ENCODE measurements around the gene TRPM3.

TRPM3 gene

DNA sequence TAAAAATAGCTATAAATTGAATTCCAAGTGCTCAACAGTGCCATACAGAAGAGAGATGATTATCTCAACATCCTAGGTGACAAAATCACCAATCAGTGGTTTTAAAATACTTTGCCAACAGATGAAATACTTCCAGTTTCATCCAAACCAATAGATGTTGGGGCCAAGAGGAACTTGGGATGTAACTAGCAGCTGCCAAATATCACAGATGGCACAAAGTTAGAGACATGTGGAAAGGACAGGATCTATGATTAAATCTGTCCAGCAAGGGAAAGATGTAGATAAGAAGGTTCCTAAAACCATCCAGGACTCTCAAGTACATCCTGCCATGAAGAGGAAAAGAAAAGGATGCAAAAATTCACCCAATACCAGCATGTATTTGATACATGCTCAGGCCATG is 23.8 kb downstream of the TRPM3 start:
- Histone ChIP-seq H3K27ac (ENCODE audit: low read length) (no peak overlapping the region), H3K9me3 (ENCODE audit: control insufficient read depth in 1 of 2, low read length in 2 of 2) (no peaks in the 10 kb centered on the region), H3K36me3 (ENCODE audit: control insufficient read depth in 1 of 2, insufficient read depth in 2 of 2, low read length in 2 of 2) (no peaks in the 10 kb centered on the region), H3K4me1 (ENCODE audit: control insufficient read depth in 1 of 2, insufficient read depth in 2 of 2, low read length in 2 of 2) (no peaks in the 10 kb centered on the region), H3K4me3 (ENCODE audit: low read depth in 1 of 2, low read length in 2 of 2) (no peak overlapping the region), H3K27me3 (ENCODE audit: low read depth, low read length) (no peaks in the 10 kb centered on the region)

DNA sequence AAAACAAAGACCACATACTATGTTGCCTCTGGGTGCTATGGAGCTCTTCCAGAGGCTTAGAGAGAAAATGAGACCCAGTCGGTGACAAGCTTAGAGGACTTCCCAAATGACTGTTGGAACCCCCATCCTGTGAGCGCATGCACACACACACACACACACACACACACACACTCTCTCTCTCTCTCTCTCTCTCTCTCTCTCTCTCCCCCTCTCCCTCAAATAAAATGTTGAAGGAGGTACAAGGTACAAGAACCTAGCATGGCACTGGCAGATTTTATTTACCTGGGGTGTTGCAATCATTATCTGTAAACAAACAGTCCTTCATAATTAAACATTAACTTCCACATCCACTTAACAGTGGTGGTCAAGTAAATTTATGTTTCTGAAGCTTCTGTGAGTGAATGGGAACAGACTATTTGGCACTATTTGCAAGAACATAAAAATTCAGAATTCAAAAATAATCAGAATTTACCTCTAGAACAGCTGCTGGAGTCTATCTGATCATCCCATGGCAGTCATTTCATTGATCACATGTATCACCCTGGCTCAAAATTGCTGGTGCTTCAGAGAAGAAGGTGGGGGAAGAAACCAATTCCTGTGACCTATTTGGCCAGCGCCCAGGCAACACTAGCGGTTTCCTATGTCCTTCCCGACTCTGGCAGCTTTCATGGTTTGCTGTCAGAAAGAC is 24.9 kb downstream of the TRPM3 start:
- no peak overlapping the region for H3K4me3 ChIP-seq (ENCODE audit: low read depth in 1 of 2, low read length in 2 of 2)
- H3K27ac ChIP-seq (ENCODE audit: low read length) = no peak overlapping the region
- H3K9me3 ChIP-seq (ENCODE audit: control insufficient read depth in 1 of 2, low read length in 2 of 2) = no peaks in the 10 kb centered on the region

DNA sequence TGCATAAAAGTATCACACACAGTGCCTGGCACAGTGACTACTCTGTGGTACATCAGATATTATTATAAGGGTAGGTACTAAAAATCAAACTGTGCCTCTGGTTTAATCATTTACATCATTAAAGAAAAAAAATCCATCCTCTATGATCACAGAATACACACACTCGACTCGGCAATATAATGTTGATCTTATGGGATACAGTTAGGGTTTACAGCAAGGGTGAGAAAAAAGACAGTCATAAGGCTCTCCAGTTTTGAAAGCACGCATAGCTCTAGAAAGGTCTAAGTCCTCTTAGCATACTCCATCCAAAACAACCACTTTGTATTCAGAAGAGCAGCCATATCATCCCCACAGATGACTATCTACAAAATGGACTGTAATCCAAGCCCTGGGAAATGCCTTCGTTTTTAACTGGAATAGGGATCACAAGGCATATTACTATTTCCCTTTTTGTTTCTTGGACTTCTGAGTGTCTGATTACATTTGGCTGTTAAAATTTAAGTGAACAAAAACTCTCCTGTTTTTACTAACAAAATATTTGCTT is 26.6 kb downstream of the TRPM3 start:
- Histone ChIP-seq H3K27me3 (ENCODE audit: low read depth, low read length) (no peaks in the 10 kb centered on the region), H3K9me3 (ENCODE audit: control insufficient read depth in 1 of 2, low read length in 2 of 2) (no peaks in the 10 kb centered on the region), H3K4me3 (ENCODE audit: low read depth in 1 of 2, low read length in 2 of 2) (no peak overlapping the region), H3K4me1 (ENCODE audit: control insufficient read depth in 1 of 2, insufficient read depth in 2 of 2, low read length in 2 of 2) (no peaks in the 10 kb centered on the region), H3K27ac (ENCODE audit: low read length) (no peak overlapping the region), H3K36me3 (ENCODE audit: control insufficient read depth in 1 of 2, insufficient read depth in 2 of 2, low read length in 2 of 2) (no peaks in the 10 kb centered on the region)

More for the DNA sequence above, 24.9 kb downstream of the TRPM3 start:
- Histone ChIP-seq H3K27me3 (ENCODE audit: low read depth, low read length) (no peaks in the 10 kb centered on the region), H3K4me1 (ENCODE audit: control insufficient read depth in 1 of 2, insufficient read depth in 2 of 2, low read length in 2 of 2) (no peaks in the 10 kb centered on the region), H3K36me3 (ENCODE audit: control insufficient read depth in 1 of 2, insufficient read depth in 2 of 2, low read length in 2 of 2) (no peaks in the 10 kb centered on the region)

GRCh38 chr9:71090896-71091295 is 30.5 kb downstream of the TRPM3 start:
- no peak overlapping the region for H3K27ac ChIP-seq (ENCODE audit: low read length)
- no peak overlapping the region for H3K4me3 ChIP-seq (ENCODE audit: low read depth in 1 of 2, low read length in 2 of 2)
- no peaks in the 10 kb centered on the region for H3K4me1 ChIP-seq (ENCODE audit: control insufficient read depth in 1 of 2, insufficient read depth in 2 of 2, low read length in 2 of 2)
- H3K9me3 ChIP-seq (ENCODE audit: control insufficient read depth in 1 of 2, low read length in 2 of 2) = no peaks in the 10 kb centered on the region
- no peaks in the 10 kb centered on the region for H3K27me3 ChIP-seq (ENCODE audit: low read depth, low read length)
- no peaks in the 10 kb centered on the region for H3K36me3 ChIP-seq (ENCODE audit: control insufficient read depth in 1 of 2, insufficient read depth in 2 of 2, low read length in 2 of 2)

GRCh38 chr9:71079451-71079850 is 42.0 kb downstream of the TRPM3 start:
- Histone ChIP-seq H3K27ac (ENCODE audit: low read length) (no peak overlapping the region), H3K4me3 (ENCODE audit: low read depth in 1 of 2, low read length in 2 of 2) (no peak overlapping the region), H3K36me3 (ENCODE audit: control insufficient read depth in 1 of 2, insufficient read depth in 2 of 2, low read length in 2 of 2) (no peaks in the 10 kb centered on the region), H3K9me3 (ENCODE audit: control insufficient read depth in 1 of 2, low read length in 2 of 2) (no peaks in the 10 kb centered on the region), H3K4me1 (ENCODE audit: control insufficient read depth in 1 of 2, insufficient read depth in 2 of 2, low read length in 2 of 2) (no peaks in the 10 kb centered on the region), H3K27me3 (ENCODE audit: low read depth, low read length) (no peaks in the 10 kb centered on the region)

GRCh38 chr9:71076096-71076495 is 45.3 kb downstream of the TRPM3 start:
- no peaks in the 10 kb centered on the region for H3K27me3 ChIP-seq (ENCODE audit: low read depth, low read length)
- no peaks in the 10 kb centered on the region for H3K4me1 ChIP-seq (ENCODE audit: control insufficient read depth in 1 of 2, insufficient read depth in 2 of 2, low read length in 2 of 2)
- no peak overlapping the region for H3K4me3 ChIP-seq (ENCODE audit: low read depth in 1 of 2, low read length in 2 of 2)
- no peaks in the 10 kb centered on the region for H3K36me3 ChIP-seq (ENCODE audit: control insufficient read depth in 1 of 2, insufficient read depth in 2 of 2, low read length in 2 of 2)
- H3K27ac ChIP-seq (ENCODE audit: low read length) = no peak overlapping the region
- H3K9me3 ChIP-seq (ENCODE audit: control insufficient read depth in 1 of 2, low read length in 2 of 2) = no peaks in the 10 kb centered on the region

DNA sequence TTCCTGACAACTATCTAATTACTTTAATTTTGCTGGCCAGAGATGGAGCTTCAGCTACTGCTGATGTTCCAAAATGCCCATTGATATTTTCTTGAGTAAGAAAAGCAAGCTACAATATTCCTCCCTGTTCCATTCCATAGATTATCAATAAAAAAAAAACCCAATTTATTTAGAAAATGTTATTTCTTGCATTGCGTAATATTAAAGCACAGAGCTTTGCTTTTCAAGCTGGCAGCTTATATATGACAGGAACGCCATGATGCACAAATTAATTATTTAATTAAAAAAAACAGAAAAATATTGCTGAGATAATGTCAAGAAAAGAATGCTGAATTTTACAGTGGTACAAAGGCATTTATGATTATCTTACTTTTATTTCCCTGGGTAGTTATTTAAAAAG is 47.9 kb downstream of the TRPM3 start:
- Histone ChIP-seq H3K27ac (ENCODE audit: low read length) (no peak overlapping the region), H3K4me1 (ENCODE audit: control insufficient read depth in 1 of 2, insufficient read depth in 2 of 2, low read length in 2 of 2) (no peaks in the 10 kb centered on the region), H3K4me3 (ENCODE audit: low read depth in 1 of 2, low read length in 2 of 2) (no peak overlapping the region), H3K9me3 (ENCODE audit: control insufficient read depth in 1 of 2, low read length in 2 of 2) (no peaks in the 10 kb centered on the region), H3K36me3 (ENCODE audit: control insufficient read depth in 1 of 2, insufficient read depth in 2 of 2, low read length in 2 of 2) (no peaks in the 10 kb centered on the region), H3K27me3 (ENCODE audit: low read depth, low read length) (no peaks in the 10 kb centered on the region)

- Histone ChIP-seq H3K27me3 (ENCODE audit: low read depth, low read length) (no peaks in the 10 kb centered on the region), H3K4me3 (ENCODE audit: low read depth in 1 of 2, low read length in 2 of 2) (no peak overlapping the region), H3K27ac (ENCODE audit: low read length) (no peak overlapping the region), H3K36me3 (ENCODE audit: control insufficient read depth in 1 of 2, insufficient read depth in 2 of 2, low read length in 2 of 2) (no peaks in the 10 kb centered on the region), H3K4me1 (ENCODE audit: control insufficient read depth in 1 of 2, insufficient read depth in 2 of 2, low read length in 2 of 2) (no peaks in the 10 kb centered on the region), H3K9me3 (ENCODE audit: control insufficient read depth in 1 of 2, low read length in 2 of 2) (no peaks in the 10 kb centered on the region)
Measured at GRCh38 chr9:71072587-71072986, 48.8 kb downstream of the TRPM3 start.

GRCh38 chr9:71071633-71072032 is 49.8 kb downstream of the TRPM3 start:
- no peaks in the 10 kb centered on the region for H3K9me3 ChIP-seq (ENCODE audit: control insufficient read depth in 1 of 2, low read length in 2 of 2)
- no peaks in the 10 kb centered on the region for H3K27me3 ChIP-seq (ENCODE audit: low read depth, low read length)
- H3K27ac ChIP-seq (ENCODE audit: low read length) = no peak overlapping the region
- no peak overlapping the region for H3K4me3 ChIP-seq (ENCODE audit: low read depth in 1 of 2, low read length in 2 of 2)
- H3K4me1 ChIP-seq (ENCODE audit: control insufficient read depth in 1 of 2, insufficient read depth in 2 of 2, low read length in 2 of 2) = no peaks in the 10 kb centered on the region
- no peaks in the 10 kb centered on the region for H3K36me3 ChIP-seq (ENCODE audit: control insufficient read depth in 1 of 2, insufficient read depth in 2 of 2, low read length in 2 of 2)

GRCh38 chr9:71058660-71059059 is 62.8 kb downstream of the TRPM3 start:
- Histone ChIP-seq H3K4me3 (ENCODE audit: low read depth in 1 of 2, low read length in 2 of 2) (no peak overlapping the region), H3K9me3 (ENCODE audit: control insufficient read depth in 1 of 2, low read length in 2 of 2) (no peaks in the 10 kb centered on the region), H3K27ac (ENCODE audit: low read length) (no peak overlapping the region), H3K36me3 (ENCODE audit: control insufficient read depth in 1 of 2, insufficient read depth in 2 of 2, low read length in 2 of 2) (no peaks in the 10 kb centered on the region), H3K4me1 (ENCODE audit: control insufficient read depth in 1 of 2, insufficient read depth in 2 of 2, low read length in 2 of 2) (no peaks in the 10 kb centered on the region), H3K27me3 (ENCODE audit: low read depth, low read length) (no peaks in the 10 kb centered on the region)

- Histone ChIP-seq H3K4me1 (ENCODE audit: control insufficient read depth in 1 of 2, insufficient read depth in 2 of 2, low read length in 2 of 2) (no peaks in the 10 kb centered on the region), H3K9me3 (ENCODE audit: control insufficient read depth in 1 of 2, low read length in 2 of 2) (no peaks in the 10 kb centered on the region), H3K36me3 (ENCODE audit: control insufficient read depth in 1 of 2, insufficient read depth in 2 of 2, low read length in 2 of 2) (no peaks in the 10 kb centered on the region), H3K27ac (ENCODE audit: low read length) (no peak overlapping the region), H3K4me3 (ENCODE audit: low read depth in 1 of 2, low read length in 2 of 2) (no peak overlapping the region), H3K27me3 (ENCODE audit: low read depth, low read length) (no peaks in the 10 kb centered on the region)
Measured at GRCh38 chr9:71052287-71052686, 69.1 kb downstream of the TRPM3 start.

- Histone ChIP-seq H3K4me1 (ENCODE audit: control insufficient read depth in 1 of 2, insufficient read depth in 2 of 2, low read length in 2 of 2) (no peaks in the 10 kb centered on the region), H3K36me3 (ENCODE audit: control insufficient read depth in 1 of 2, insufficient read depth in 2 of 2, low read length in 2 of 2) (no peaks in the 10 kb centered on the region), H3K27me3 (ENCODE audit: low read depth, low read length) (no peaks in the 10 kb centered on the region), H3K9me3 (ENCODE audit: control insufficient read depth in 1 of 2, low read length in 2 of 2) (no peaks in the 10 kb centered on the region), H3K4me3 (ENCODE audit: low read depth in 1 of 2, low read length in 2 of 2) (no peak overlapping the region), H3K27ac (ENCODE audit: low read length) (no peak overlapping the region)
Measured at GRCh38 chr9:71048280-71048679, 73.1 kb downstream of the TRPM3 start.

All from muscle layer of duodenum (tissue), 2 donors.